KOPT-K1 (cell line): ENCODE results near the gene CDH8.

Experiments
- H3K27ac ChIP-seq: fragments of 200-600 bp; sonication (generic); 2 replicates; pipeline ENCODE4 v1.5.1; 2016; ENCODE audit warnings: antibody characterized with exemption, mild to moderate bottlenecking, low read depth, low read length; ENCODE audit not compliant: poor library complexity, severe bottlenecking
- H3K36me3 ChIP-seq: fragments of 200-600 bp; sonication (generic); 2 replicates; pipeline ENCODE4 v1.5.1; 2017; ENCODE audit warnings: antibody characterized with exemption, mild to moderate bottlenecking, low read length, moderate library complexity; ENCODE audit not compliant: insufficient read depth
- H3K9me3 ChIP-seq: fragments of 200-600 bp; sonication (generic); 2 replicates; pipeline ENCODE4 v1.5.1; 2017; ENCODE audit warnings: antibody characterized with exemption, low read length, mild to moderate bottlenecking; ENCODE audit not compliant: insufficient read depth, poor library complexity, severe bottlenecking

Gene CDH8

DNA sequence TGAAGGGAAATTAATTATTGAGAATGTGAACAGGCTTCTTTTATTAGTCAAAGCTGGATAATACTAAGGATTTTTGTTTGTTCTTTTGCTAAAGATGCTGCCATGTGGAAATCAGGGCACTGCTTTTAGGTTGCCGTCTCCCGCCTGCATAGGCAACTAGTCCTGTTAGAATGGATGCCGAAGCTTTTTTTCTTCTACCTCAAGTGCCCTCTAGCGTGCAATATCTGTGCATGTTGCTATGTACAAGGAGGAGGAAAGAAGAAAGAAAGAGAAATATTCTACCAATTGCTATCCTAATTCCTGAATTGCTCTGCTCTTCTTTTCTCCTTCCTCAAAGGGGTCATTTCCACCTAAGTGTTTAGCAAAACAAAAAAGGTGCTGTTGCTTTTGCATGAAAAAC is 5.2 kb upstream of the CDH8 start:
- no peaks in the 10 kb centered on the region for H3K9me3 ChIP-seq
- H3K36me3 ChIP-seq = no peaks in the 10 kb centered on the region
- no peak overlapping the region for H3K27ac ChIP-seq

DNA sequence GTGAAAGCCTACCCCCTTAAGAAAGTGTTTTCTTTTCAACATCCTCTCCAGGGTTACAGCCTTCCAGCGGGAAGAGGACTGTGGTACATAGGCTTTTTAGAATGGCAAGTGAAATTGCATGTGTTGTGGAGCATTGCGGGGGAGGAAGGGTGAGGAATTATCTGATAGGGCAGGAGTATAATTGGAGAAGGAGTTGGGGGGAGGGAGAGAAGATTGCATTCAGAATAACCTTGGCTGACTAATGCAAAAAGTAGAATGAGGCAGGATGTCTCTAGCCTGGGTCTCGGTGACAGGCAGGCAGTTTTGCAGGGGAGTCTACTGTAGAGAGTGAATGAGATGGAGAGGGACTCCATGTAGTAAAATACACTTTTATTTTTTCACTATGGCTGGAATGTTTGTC is 2.4 kb upstream of the CDH8 start:
- no peaks in the 10 kb centered on the region for H3K9me3 ChIP-seq
- no peaks in the 10 kb centered on the region for H3K36me3 ChIP-seq
- no peak overlapping the region for H3K27ac ChIP-seq

DNA sequence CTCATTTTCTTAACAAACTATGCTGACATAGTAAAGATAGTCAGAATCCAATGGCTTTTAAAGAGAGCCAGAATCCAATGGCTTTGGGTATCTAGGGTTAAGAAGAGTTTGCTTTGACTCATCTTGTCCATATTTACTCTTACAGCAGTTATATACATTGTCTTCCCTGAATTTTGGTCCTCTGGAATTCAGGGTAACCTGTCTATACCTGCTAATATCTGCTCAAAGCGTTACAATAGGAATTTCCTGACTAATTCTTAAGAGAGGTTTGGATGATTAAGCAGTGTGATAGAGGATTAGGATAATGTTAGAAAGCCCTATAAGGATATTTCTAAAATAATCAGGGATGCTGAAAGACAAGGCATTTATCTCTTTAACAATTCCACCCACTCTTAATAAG is 2.0 kb upstream of the CDH8 start:
- no peaks in the 10 kb centered on the region for H3K9me3 ChIP-seq
- H3K36me3 ChIP-seq = no peaks in the 10 kb centered on the region
- no peak overlapping the region for H3K27ac ChIP-seq

DNA sequence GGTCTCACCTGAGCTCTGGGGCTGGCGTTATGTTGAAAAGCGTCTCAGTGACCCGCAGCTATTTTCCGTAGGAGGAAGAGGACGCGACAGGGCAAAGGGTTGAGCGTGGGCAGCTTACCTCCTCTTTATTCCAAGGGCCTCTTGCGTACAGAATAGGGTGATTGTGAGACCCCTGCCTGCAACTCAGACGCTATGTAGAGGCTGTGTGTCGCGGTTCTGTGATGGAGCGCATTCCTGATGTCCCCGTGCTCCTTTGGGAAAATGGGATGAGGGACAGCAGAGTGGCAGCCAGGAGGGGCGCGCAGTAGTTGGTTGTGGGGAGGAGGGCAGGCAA is 531 bp upstream of the CDH8 start:
- no peaks in the 10 kb centered on the region for H3K36me3 ChIP-seq
- no peak overlapping the region for H3K27ac ChIP-seq
- H3K9me3 ChIP-seq = no peaks in the 10 kb centered on the region

DNA sequence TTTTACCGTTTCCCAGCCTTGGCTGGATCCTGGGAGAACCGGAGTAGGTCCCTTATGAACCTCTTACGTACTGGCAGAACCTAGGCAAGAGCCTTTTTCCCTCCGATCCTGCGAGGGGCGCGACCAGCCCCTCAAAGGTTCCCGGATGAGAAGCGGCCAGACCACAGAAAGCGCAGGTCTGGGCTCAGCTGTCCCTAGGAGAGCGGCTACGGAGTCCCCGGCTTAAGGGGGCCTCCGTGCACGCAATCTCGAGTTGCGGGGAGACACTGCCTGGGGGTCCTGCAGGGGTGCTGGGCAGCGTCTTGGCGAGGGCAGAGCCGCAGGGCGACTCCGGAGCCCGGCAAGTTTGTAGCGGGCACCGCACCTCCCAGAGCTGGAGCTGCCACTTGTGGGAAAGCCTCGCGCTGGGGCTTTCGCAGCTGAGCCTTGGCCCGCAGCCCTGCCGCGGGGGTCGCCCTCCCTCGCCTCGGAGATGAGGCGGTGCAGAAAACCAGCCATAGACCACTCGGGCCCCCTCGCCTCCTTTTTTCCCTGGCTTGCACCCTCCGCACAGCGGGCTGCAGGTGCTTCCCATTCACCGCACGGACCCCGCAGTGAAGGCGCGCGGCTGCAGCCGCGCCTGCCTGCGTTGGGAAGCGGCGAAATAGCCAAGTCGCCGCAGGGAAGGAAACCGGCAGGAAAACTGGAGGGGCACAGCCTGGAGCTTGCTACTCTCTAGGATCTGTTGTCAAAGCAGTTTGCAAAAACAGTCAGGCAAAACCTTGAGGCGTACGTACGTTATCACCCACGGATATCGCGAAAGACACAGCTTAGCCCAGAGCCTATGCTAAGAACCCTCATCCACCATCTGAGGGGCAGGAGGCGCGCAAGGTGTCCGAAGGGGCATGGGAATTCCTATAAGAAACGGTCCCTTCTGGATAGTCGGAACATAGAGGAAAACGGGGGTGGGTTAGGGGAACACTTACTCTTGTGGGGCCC is 834 bp downstream of the CDH8 start:
- Histone ChIP-seq H3K36me3 (no peaks in the 10 kb centered on the region), H3K9me3 (no peaks in the 10 kb centered on the region), H3K27ac (no peak overlapping the region)

DNA sequence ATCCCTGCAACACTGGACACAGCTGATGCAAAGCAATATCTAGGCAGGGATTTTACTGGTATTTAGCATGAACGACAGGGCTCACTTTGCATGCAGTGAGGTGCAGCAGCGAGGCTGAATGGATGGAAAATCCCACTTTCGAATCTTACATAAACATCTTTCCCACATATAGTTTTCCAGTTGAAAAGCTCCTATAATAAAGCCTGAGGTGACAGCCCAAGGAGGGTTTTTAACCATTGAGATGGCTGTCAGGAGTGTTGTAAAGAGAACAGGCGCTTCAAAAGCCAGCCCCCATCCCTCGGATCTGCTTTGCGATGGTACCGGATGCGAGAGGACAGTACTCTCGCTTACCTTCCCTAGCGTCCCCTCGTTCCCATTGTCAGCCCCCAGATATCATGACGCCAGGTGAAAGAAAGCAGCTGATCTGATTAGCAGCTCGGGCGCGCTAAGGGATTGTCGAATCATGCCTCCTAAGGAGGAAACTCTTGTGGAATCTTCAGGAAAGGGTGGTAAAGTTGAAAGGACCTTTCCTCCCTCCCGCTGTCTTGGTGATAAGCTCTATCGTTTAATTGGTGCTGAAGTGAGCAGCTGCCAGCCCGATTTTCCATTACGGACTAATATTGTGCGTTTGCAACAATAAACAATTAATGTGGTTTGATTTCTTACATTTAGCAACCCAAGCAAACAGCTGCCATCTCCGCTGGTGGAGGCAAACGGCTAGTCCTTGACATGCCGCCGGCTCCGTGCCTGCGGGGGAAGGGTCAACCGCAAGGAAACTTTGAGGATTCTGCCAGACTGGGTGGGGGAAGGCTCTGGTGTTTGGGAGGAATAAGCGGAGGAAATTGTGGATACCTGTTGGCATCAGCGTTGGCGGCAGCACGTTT is 1.8 kb downstream of the CDH8 start:
- Histone ChIP-seq H3K27ac (no peak overlapping the region), H3K36me3 (no peaks in the 10 kb centered on the region), H3K9me3 (no peaks in the 10 kb centered on the region)

DNA sequence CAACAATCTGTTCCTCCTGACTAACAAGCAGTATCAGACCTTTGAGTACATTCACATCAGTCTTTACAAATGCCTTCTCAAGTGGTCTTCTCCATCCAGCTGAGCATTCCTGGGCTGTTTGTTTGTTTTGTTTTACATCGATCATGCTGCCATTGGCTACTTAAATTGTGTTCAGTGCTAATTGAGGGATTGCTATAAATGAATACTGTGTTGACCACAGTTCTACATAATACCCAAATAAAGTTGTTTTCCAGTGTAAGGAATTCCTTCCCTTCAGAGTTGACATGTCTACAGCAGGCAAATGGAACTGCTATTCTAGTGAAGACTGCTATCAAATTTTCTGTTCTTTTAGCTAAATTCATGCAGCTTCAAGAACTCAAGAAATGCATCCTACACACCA is 3.2 kb downstream of the CDH8 start:
- no peak overlapping the region for H3K27ac ChIP-seq
- no peaks in the 10 kb centered on the region for H3K36me3 ChIP-seq
- no peaks in the 10 kb centered on the region for H3K9me3 ChIP-seq

DNA sequence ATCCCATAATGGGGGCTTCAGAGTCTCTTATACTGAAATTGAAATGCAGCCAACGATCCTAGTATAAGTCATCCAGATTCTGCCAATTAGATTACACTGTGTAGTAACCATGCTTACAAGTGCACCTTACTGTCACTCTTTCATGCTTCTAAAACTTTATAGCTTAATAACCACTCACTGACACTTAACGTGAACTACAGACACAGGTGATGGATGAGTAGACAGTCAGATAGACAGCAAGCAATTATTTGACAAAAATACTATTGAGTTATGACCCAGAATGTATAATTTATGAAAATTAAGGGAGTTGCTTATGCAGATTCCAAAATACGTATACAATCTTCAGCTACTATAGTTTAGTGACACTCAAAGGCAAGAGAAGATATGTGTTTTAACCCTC is 6.3 kb downstream of the CDH8 start:
- Histone ChIP-seq H3K9me3 (no peaks in the 10 kb centered on the region), H3K36me3 (no peaks in the 10 kb centered on the region), H3K27ac (no peak overlapping the region)

DNA sequence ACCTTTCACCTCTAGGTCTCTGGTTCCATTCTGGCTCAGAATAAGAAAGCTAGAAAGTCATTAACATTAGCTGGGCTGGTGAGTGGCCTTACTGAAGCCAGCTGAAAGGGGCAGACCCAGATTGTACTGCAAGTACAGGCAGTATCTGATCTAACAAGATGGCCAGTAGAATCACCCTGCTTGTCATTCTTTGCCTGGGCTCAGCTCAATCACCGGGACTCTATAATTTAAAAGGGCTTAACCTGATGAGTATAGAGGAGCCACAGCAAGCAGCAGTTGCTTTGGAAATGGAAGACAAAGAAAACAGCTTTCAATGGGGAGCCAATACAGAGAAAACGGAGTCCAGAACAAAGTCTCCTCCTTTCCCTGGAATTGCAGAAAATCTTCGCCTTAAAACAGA is 13.6 kb downstream of the CDH8 start:
- Histone ChIP-seq H3K27ac (no peak overlapping the region), H3K36me3 (no peaks in the 10 kb centered on the region), H3K9me3 (no peaks in the 10 kb centered on the region)

DNA sequence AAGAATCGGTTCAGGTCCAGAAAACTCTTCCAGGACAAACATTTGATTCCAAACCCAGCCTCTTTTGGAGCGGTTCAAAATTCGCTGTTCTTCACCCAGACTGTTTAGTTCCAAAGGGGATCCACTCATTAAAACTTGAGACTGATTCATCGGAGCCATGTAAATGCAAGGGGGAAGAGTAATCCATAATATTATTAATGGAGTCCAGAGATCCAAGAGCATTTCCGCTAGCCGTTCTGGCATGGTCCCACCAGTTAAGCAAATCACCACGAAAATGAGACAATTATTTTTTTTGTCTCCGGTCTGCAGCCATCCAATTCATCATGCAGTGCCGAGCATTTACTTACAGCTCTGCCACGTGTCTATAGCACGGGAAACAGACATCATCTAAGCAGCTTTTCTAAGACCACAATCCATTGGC is 15.1 kb downstream of the CDH8 start:
- Histone ChIP-seq H3K9me3 (no peaks in the 10 kb centered on the region), H3K27ac (no peak overlapping the region)

DNA sequence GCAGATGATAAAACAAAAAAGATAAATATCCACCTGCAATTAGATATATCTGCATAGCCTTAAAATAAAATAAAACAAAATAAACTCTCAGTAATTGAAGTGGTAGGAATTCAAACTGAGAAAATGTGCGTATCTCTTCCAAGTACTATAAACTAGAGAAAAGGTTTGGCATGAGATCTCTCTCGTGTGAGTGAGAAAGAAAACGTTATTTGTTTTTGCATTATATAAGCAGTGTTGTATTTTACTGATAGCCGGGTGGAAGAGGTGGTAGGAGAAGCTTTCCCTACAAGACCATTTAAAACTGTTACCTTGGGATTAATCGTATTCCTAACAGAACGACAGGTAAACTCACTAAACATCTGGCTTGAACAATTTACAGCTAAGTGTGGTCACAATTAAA is 15.6 kb downstream of the CDH8 start:
- H3K36me3 ChIP-seq = no peaks in the 10 kb centered on the region
- no peak overlapping the region for H3K27ac ChIP-seq
- no peaks in the 10 kb centered on the region for H3K9me3 ChIP-seq

More for the DNA sequence above, 15.1 kb downstream of the CDH8 start:
- H3K36me3 ChIP-seq = no peaks in the 10 kb centered on the region

DNA sequence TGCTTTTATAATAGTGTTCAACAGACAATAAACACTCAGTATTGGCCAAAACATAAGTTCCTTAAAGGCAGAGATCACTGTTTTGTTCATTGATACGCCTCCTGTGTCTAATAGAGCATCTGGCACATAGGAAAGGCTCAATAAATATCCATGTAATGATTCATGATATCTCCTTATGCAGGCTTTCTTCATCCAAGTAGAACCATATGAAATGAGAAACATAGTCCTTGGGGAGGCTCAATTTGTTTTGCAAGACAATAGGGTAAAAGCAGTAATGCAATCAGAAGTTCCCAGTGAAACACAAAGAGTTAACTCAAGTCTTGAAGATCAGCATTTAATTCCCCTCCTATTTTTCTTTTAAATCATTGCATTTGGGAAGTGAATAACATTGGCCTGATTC is 16.4 kb downstream of the CDH8 start:
- Histone ChIP-seq H3K27ac (no peak overlapping the region), H3K9me3 (no peaks in the 10 kb centered on the region), H3K36me3 (no peaks in the 10 kb centered on the region)

DNA sequence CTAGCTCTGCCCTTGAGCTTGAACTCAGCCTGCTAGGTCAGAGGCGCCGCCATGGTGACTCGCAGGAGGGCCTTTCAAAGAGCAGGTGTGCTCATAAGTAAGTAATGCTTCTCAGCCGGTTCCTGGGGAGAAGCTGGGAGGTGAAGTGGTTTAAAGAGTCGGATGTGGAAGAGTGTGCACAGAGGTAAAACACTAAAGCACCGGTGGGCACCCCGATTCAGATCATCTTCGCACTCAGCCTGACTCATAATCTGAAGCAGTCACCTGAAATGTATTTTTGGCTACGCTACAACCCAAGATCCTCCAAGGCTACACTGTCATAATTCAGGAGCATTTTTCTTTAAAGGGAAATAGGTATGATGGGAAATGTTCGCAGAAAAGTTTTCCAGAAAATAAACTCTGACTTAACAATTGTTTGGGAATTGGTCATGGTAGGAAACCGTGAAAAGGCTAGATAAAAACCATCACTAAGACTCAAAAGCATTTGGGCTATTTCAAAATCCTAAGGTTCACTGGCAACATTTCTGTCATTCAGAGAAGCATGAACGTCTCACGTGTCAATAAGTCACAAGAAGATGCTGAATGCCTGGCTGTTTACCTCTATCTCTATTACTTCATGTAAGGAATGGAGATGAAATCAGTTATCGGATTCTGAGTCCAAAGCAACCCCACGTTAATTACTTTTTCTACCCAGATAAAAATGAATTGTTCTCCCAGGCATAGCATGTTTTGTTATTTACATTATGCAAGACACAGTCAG is 17.8 kb downstream of the CDH8 start:
- Histone ChIP-seq H3K36me3 (no peaks in the 10 kb centered on the region), H3K27ac (no peak overlapping the region), H3K9me3 (no peaks in the 10 kb centered on the region)

DNA sequence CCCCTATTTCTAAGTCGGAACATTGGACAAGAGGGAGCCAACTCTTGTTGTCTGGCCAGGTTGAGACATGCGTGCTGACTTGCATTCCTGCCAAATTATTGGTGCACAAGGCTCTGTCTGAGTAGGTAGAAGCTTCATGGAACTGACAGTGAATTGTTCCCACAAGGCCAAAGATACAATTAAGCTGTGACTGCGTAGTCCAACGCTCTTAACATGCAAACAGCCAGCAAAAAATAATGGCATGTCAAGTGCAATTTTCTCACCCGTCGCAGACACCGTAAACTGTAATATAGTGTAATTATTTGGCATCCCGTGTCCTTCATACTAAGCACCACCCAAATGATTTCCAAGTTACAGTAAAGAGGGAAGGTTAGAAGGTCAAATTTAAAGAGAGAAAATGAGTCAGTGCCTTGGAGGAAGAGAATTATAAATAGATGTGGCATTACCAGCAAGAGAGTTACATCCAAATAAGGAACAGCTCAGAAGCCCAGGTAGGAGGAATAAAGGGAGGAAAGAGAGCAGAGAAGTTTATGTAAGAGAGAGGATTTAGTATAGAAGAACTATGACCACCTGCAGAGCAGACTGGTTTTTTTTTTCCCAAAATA is 21.8 kb downstream of the CDH8 start:
- H3K27ac ChIP-seq = no peak overlapping the region
- H3K9me3 ChIP-seq = no peaks in the 10 kb centered on the region
- H3K36me3 ChIP-seq = no peaks in the 10 kb centered on the region

DNA sequence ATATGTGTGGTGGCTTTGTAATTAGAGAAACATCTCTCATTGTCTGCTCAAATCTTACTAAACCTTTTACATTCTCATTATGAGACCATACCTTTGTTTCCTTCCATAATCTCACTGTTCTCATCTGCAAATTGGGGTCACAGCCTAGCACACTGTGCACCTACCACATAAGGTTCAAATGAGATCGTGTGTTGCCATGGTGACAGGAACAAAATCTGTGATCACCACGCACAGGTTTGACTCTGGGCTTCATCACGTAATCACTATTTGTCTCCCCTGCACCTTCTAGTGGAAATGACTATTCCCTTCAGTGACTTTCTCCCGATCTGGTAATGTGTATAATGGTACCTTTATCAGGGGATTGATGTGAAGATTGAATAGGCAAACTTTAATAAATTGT is 26.1 kb downstream of the CDH8 start:
- no peaks in the 10 kb centered on the region for H3K9me3 ChIP-seq
- H3K36me3 ChIP-seq = no peaks in the 10 kb centered on the region
- H3K27ac ChIP-seq = no peak overlapping the region
